Osteoblast (primary cell): ENCODE data around the gene MTHFSD. TPM values are rescaled to one million over a fixed set of nuclear protein-coding genes. Genes with fewer than 3 reads are reported as not detected.

Experiments used
- DNase-seq: peaks from one replicate; pipeline ENCODE4 v3.0.0; 2011; ENCODE audit warnings: low spot score, mixed read lengths; ENCODE audit not compliant: insufficient read length; ENCODE audit errors: missing footprints
- H2AFZ ChIP-seq: 2 replicates; pipeline ENCODE4 v1.6.0; 2011; ENCODE audit warnings: mild to moderate bottlenecking, low read length
- H3K27ac ChIP-seq: 2 replicates; pipeline ENCODE4 v1.5.1; 2011; ENCODE audit warnings: mild to moderate bottlenecking, low read depth, low read length, moderate library complexity
- H3K27me3 ChIP-seq: 2 replicates; pipeline ENCODE4 v1.6.0; 2012; ENCODE audit warnings: mild to moderate bottlenecking, control low read depth, inconsistent platforms, low read length, moderate library complexity; ENCODE audit not compliant: insufficient read depth
- H3K36me3 ChIP-seq: 2 replicates; pipeline ENCODE4 v1.5.1; 2011; ENCODE audit warnings: mild to moderate bottlenecking, low read length, control low read depth, moderate library complexity; ENCODE audit not compliant: insufficient read depth
- H3K4me1 ChIP-seq: 2 replicates; pipeline ENCODE4 v1.5.1; 2011; ENCODE audit warnings: mild to moderate bottlenecking, low read length, control low read depth, moderate library complexity; ENCODE audit not compliant: insufficient read depth
- H3K4me2 ChIP-seq: 2 replicates; pipeline ENCODE4 v1.6.0; 2011; ENCODE audit warnings: mild to moderate bottlenecking, low read length; ENCODE audit not compliant: insufficient read depth
- H3K4me3 ChIP-seq: fragments of 200-600 bp; sonication (generic); 3 replicates; pipeline ENCODE4 v1.5.1; 2012; ENCODE audit warnings: mild to moderate bottlenecking, low read length, inconsistent platforms; ENCODE audit not compliant: insufficient read depth
- H3K79me2 ChIP-seq: 2 replicates; pipeline ENCODE4 v1.6.0; 2012; ENCODE audit warnings: mild to moderate bottlenecking, low read length, control low read depth, inconsistent platforms; ENCODE audit not compliant: insufficient read depth
- H3K9me3 ChIP-seq: 2 replicates; pipeline ENCODE4 v1.5.1; 2011; ENCODE audit warnings: low read depth, low read length, control low read depth
- H4K20me1 ChIP-seq: 2 replicates; pipeline ENCODE4 v1.6.0; 2012; ENCODE audit warnings: mild to moderate bottlenecking, low read length, control low read depth; ENCODE audit not compliant: insufficient read depth
- total RNA-seq: library from RNA; depleted of rRNA; stranded (reverse); fragments of >200 nt; gene quantifications from 2 replicates; pipeline ENCODE4 v1.2.3, GENCODE V29; 2012
- TF ChIP-seq, protein P1 (sequence below): IDR thresholded peaks from 2 replicates; pipeline ENCODE4 v1.5.1; 2011; ENCODE audit warnings: mild to moderate bottlenecking, low read depth, low read length, moderate library complexity; ENCODE audit errors: extremely low read depth

The MTHFSD gene
- total RNA-seq, 1 donor = 18.5 TPM

DNA sequence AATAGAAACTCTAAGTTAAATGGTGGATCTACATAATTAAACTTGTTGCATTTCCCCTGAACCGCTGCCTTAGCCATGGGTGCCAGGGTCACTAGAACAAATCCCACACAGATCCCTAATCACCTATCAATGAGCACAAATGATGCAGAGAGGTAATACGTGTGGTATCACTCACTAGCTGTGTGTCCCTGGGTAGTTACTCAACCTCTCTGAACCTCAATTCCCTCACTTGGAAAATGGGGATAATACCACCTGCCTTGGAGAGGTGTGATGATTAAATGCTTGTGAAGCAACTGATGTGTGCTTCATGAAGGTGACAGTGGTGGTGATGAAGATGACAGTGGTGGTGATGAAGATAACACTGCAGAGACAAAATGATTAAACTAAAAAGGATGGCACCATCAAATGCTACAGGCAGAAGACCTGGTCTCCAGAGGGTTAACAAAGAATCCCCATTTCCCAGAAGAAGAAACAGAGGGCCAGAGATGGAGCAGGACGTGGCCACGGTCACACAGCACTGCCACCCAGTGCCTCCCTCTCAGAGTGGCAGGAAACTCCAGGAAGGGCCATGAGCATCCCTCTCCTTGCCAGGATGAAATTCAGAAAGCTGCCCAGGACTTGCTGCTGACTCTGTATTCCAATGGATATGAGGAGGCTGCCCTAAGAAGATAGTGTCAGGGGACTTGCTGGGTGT lies 62.6 kb downstream of the MTHFSD start:
- H3K4me1 ChIP-seq = no peaks in the 10 kb centered on the region

DNA sequence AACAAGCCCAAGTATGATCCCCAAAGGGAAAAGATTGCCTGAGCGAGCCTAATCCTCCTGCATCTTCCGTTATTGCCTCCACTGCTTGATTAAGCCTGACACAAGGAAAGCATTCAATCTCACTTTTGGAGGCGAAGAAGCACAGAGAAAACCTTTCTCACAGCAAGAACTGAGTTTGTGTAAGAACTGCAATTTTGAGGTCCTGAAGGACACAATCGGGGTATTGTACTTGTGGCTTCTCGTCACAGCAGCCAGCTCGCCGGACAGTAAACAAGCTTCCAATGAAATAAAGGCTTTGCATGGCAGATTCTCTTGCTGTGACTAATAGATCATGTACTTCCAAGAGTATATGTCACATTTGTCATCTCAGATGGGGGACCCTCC lies 63.4 kb downstream of the MTHFSD start:
- no peak overlapping the region for H3K27ac ChIP-seq
- no peaks in the 10 kb centered on the region for H3K36me3 ChIP-seq
- DNase-seq = peak; percentile 65

More for the DNA sequence above, 62.6 kb downstream of the MTHFSD start:
- Histone ChIP-seq H3K36me3 (no peaks in the 10 kb centered on the region), H2AFZ (no peak overlapping the region), H3K27ac (no peak overlapping the region), H3K79me2 (no peaks in the 10 kb centered on the region), H3K4me2 (no peak overlapping the region), H3K9me3 (peaks cover 3% of the 10 kb centered on the region), H3K4me3 (no peak overlapping the region), H3K27me3 (peaks cover 95% of the 10 kb centered on the region), H4K20me1 (no peaks in the 10 kb centered on the region)
- peak; percentile 73 for DNase-seq
- TF ChIP-seq, protein P1, sequence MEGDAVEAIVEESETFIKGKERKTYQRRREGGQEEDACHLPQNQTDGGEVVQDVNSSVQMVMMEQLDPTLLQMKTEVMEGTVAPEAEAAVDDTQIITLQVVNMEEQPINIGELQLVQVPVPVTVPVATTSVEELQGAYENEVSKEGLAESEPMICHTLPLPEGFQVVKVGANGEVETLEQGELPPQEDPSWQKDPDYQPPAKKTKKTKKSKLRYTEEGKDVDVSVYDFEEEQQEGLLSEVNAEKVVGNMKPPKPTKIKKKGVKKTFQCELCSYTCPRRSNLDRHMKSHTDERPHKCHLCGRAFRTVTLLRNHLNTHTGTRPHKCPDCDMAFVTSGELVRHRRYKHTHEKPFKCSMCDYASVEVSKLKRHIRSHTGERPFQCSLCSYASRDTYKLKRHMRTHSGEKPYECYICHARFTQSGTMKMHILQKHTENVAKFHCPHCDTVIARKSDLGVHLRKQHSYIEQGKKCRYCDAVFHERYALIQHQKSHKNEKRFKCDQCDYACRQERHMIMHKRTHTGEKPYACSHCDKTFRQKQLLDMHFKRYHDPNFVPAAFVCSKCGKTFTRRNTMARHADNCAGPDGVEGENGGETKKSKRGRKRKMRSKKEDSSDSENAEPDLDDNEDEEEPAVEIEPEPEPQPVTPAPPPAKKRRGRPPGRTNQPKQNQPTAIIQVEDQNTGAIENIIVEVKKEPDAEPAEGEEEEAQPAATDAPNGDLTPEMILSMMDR = no peak

DNA sequence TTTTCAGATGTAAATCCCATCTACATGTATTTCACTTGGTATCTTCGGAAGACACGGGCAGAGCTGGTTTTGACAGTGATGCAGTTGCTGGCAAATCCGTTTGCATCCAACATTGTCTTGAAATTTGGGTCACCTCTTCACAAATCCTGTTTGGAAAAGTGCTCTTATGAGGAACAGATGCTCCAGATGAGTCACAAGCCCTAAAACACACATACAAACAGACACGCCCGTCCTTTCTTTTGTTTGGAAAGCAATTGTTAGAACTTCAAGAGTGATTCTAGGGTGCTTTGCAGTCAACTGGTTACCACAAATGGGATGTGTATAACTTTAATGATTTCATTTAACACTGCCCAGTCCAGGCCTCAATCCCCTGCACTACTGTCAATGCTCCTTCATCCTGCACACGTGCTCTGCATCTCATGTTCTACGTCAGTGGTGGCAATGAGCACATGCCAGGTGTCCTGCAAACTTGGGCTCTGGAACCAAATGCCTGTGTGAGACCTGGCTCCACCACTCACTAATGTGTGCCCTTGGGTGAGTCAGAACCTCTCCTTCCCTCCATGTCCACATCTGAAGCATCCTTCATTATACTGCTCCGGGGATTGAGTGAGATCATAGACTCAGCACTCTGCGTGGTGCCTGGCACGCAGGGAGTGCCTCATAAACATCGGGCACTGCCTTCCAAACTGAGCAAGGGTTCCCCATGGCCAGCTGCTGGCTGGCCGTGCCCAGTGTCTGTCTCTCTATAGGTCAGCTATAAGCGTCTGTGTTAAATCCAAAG lies 64.0 kb downstream of the MTHFSD start:
- H3K9me3 ChIP-seq = peaks cover 3% of the 10 kb centered on the region
- peak; percentile 51 for DNase-seq
- no peaks in the 10 kb centered on the region for H3K36me3 ChIP-seq
- H3K4me3 ChIP-seq = no peak overlapping the region
- no peaks in the 10 kb centered on the region for H3K4me1 ChIP-seq
- H3K27me3 ChIP-seq = peaks cover 96% of the 10 kb centered on the region
- H2AFZ ChIP-seq = no peak overlapping the region
- TF ChIP-seq, protein P1 = no peak
- no peaks in the 10 kb centered on the region for H3K79me2 ChIP-seq
- H3K4me2 ChIP-seq = no peak overlapping the region
- no peaks in the 10 kb centered on the region for H4K20me1 ChIP-seq
- no peak overlapping the region for H3K27ac ChIP-seq

More for the DNA sequence above, 63.4 kb downstream of the MTHFSD start:
- Histone ChIP-seq H2AFZ (no peak overlapping the region), H3K79me2 (no peaks in the 10 kb centered on the region), H3K4me3 (no peak overlapping the region), H3K4me1 (no peaks in the 10 kb centered on the region), H3K9me3 (peaks cover 3% of the 10 kb centered on the region), H3K27me3 (peaks cover 96% of the 10 kb centered on the region), H4K20me1 (no peaks in the 10 kb centered on the region), H3K4me2 (no peak overlapping the region)
- TF ChIP-seq, protein P1 = no peak

DNA sequence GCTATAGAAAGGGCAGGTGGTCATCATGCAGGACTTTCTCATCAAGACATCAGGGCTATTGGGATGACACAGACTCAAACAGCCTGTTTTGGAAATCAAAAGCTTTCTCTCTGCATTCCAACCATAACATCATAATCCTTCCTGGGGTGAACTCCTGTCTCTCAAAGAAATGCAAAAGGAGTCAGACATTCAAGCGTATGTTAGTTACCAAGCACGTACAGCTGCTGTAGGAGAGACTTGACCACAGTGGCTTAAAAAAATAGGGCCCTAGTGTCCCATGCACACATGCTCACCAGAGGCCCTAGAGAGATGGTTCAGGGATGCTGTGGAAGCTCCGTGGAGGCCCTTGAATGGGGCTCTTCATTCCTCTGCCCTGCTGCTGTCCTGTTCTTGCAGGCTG lies 69.3 kb downstream of the MTHFSD start:
- no peak overlapping the region for H2AFZ ChIP-seq
- no peak overlapping the region for H3K27ac ChIP-seq
- no peak overlapping the region for H3K4me3 ChIP-seq
- no peaks in the 10 kb centered on the region for H3K4me1 ChIP-seq
- H3K36me3 ChIP-seq = no peaks in the 10 kb centered on the region
- H3K79me2 ChIP-seq = no peaks in the 10 kb centered on the region
- no peaks in the 10 kb centered on the region for H4K20me1 ChIP-seq
- DNase-seq = no peak
- peaks cover 82% of the 10 kb centered on the region for H3K27me3 ChIP-seq
- H3K4me2 ChIP-seq = no peak overlapping the region
- TF ChIP-seq, protein P1 = no peak
- peaks cover 11% of the 10 kb centered on the region for H3K9me3 ChIP-seq
